Fibroblast of mammary gland (primary cell): Measurements from ENCODE around the gene CEACAM7.

Experiments
- DNase-seq: peaks from one replicate; pipeline ENCODE4 v3.0.0-alpha.2; 2010; ENCODE audit warnings: low read depth
- H3K4me3 ChIP-seq: 2 replicates; pipeline ENCODE4 v1.5.1; 2011; ENCODE audit warnings: low read depth, mild to moderate bottlenecking, low read length, moderate library complexity; ENCODE audit not compliant: control insufficient read depth
- TF ChIP-seq, protein P1 (sequence below): conservative IDR thresholded peaks from 2 replicates; pipeline ENCODE4 v1.5.1; 2011; ENCODE audit warnings: low read depth, low read length, inconsistent platforms; ENCODE audit not compliant: control insufficient read depth, insufficient read depth

Gene CEACAM7

DNA sequence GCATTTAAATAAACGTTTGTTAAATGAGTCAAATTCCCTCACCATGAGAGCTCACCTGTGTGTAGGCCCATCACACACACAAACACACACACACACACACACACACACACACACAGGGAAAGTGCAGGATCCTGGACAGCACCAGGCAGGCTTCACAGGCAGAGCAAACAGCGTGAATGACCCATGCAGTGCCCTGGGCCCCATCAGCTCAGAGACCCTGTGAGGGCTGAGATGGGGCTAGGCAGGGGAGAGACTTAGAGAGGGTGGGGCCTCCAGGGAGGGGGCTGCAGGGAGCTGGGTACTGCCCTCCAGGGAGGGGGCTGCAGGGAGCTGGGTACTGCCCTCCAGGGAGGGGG lies 11.9 kb upstream of the CEACAM7 start:
- DNase-seq, result no peak
- TF ChIP-seq, protein P1, sequence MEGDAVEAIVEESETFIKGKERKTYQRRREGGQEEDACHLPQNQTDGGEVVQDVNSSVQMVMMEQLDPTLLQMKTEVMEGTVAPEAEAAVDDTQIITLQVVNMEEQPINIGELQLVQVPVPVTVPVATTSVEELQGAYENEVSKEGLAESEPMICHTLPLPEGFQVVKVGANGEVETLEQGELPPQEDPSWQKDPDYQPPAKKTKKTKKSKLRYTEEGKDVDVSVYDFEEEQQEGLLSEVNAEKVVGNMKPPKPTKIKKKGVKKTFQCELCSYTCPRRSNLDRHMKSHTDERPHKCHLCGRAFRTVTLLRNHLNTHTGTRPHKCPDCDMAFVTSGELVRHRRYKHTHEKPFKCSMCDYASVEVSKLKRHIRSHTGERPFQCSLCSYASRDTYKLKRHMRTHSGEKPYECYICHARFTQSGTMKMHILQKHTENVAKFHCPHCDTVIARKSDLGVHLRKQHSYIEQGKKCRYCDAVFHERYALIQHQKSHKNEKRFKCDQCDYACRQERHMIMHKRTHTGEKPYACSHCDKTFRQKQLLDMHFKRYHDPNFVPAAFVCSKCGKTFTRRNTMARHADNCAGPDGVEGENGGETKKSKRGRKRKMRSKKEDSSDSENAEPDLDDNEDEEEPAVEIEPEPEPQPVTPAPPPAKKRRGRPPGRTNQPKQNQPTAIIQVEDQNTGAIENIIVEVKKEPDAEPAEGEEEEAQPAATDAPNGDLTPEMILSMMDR, result no peak
- H3K4me3 ChIP-seq, result no peak overlapping the region

DNA sequence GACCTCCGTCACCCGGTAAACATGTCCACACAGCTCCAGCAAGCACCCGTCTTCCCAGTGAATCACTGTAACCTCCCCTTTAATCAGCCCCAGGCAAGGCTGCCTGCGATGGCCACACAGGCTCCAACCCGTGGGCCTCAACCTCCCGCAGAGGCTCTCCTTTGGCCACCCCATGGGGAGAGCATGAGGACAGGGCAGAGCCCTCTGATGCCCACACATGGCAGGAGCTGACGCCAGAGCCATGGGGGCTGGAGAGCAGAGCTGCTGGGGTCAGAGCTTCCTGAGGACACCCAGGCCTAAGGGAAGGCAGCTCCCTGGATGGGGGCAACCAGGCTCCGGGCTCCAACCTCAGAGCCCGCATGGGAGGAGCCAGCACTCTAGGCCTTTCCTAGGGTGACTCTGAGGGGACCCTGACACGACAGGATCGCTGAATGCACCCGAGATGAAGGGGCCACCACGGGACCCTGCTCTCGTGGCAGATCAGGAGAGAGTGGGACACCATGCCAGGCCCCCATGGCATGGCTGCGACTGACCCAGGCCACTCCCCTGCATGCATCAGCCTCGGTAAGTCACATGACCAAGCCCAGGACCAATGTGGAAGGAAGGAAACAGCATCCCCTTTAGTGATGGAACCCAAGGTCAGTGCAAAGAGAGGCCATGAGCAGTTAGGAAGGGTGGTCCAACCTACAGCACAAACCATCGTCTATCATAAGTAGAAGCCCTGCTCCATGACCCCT lies 11.3 kb upstream of the CEACAM7 start:
- TF ChIP-seq, protein P1, result no peak
- DNase-seq, result no peak
- H3K4me3 ChIP-seq, result no peak overlapping the region

DNA sequence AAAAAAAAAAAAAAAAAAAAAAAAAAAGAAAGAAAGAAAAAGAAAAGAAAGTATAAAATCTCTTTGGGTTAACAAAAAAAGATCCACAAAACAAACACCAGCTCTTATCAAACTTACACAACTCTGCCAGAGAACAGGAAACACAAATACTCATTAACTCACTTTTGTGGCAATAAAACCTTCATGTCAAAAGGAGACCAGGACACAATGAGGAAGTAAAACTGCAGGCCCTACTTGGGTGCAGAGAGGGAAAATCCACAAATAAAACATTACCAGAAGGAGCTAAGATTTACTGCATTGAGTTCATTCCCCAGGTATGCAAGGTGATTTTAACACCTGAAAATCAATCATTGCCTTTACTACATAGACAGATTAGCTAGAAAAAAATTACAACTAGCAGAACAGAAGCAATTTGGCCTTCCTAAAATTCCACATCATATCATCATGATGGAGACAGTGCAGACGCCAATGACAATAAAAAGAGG lies 10.7 kb upstream of the CEACAM7 start:
- DNase-seq, result no peak
- H3K4me3 ChIP-seq, result no peak overlapping the region
- TF ChIP-seq, protein P1, result no peak

DNA sequence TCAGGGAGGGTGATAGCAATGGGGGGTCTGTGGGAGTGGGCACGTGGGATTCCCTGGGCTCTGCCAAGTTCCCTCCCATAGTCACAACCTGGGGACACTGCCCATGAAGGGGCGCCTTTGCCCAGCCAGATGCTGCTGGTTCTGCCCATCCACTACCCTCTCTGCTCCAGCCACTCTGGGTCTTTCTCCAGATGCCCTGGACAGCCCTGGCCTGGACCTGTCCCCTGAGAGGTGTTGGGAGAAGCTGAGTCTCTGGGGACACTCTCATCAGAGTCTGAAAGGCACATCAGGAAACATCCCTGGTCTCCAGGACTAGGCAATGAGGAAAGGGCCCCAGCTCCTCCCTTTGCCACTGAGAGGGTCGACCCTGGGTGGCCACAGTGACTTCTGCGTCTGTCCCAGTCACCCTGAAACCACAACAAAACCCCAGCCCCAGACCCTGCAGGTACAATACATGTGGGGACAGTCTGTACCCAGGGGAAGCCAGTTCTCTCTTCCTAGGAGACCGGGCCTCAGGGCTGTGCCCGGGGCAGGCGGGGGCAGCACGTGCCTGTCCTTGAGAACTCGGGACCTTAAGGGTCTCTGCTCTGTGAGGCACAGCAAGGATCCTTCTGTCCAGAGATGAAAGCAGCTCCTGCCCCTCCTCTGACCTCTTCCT lies 9.3 kb upstream of the CEACAM7 start:
- TF ChIP-seq, protein P1, result no peak
- DNase-seq, result no peak
- H3K4me3 ChIP-seq, result no peak overlapping the region

DNA sequence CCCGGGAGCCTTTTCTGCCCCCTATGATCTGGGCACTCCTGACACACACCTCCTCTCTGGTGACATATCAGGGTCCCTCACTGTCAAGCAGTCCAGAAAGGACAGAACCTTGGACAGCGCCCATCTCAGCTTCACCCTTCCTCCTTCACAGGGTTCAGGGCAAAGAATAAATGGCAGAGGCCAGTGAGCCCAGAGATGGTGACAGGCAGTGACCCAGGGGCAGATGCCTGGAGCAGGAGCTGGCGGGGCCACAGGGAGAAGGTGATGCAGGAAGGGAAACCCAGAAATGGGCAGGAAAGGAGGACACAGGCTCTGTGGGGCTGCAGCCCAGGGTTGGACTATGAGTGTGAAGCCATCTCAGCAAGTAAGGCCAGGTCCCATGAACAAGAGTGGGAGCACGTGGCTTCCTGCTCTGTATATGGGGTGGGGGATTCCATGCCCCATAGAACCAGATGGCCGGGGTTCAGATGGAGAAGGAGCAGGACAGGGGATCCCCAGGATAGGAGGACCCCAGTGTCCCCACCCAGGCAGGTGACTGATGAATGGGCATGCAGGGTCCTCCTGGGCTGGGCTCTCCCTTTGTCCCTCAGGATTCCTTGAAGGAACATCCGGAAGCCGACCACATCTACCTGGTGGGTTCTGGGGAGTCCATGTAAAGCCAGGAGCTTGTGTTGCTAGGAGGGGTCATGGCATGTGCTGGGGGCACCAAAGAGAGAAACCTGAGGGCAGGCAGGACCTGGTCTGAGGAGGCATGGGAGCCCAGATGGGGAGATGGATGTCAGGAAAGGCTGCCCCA lies 8.5 kb upstream of the CEACAM7 start:
- DNase-seq, result no peak
- H3K4me3 ChIP-seq, result no peak overlapping the region
- TF ChIP-seq, protein P1, result no peak

DNA sequence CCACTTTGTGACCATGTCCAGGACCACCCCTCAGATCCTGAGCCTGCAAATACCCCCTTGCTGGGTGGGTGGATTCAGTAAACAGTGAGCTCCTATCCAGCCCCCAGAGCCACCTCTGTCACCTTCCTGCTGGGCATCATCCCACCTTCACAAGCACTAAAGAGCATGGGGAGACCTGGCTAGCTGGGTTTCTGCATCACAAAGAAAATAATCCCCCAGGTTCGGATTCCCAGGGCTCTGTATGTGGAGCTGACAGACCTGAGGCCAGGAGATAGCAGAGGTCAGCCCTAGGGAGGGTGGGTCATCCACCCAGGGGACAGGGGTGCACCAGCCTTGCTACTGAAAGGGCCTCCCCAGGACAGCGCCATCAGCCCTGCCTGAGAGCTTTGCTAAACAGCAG lies 7.7 kb upstream of the CEACAM7 start:
- TF ChIP-seq, protein P1, result no peak
- no peak for DNase-seq
- no peak overlapping the region for H3K4me3 ChIP-seq
